Measurements from ENCODE around the gene NADK2.

GRCh38 chr5:36238502-36239295 is 3.0 kb downstream of the NADK2 start:
- TF ChIP-seq CTCF (IDR thresholded peaks at IDR 0.05): no peak
- no peak for TF ChIP-seq POLR2A (IDR thresholded peaks at IDR 0.05)
